Erythroblast (primary cell): ENCODE data around the gene PTPRN2.

Experiments used
- GATA1 ChIP-seq: IDR thresholded peaks from 2 replicates; pipeline ENCODE4 v1.6.1; 2011; ENCODE audit warnings: low read depth, mild to moderate bottlenecking, control low read depth, low read length, moderate library complexity
- POLR2A ChIP-seq: IDR thresholded peaks from 2 replicates; pipeline ENCODE4 v1.6.1; 2011; ENCODE audit warnings: mild to moderate bottlenecking, low read length

- TF ChIP-seq POLR2A (no peak), GATA1 (no peak)
These were observed 926.5 kb downstream of the PTPRN2 start for GRCh38 chr7:157660971-157661610.
